GM21619 (cell line): ENCODE data around the gene POMP.
"Not testable (repeated sequence)": the region's sequence is repeated elsewhere in the genome, so short reads cannot be mapped to it uniquely, and the experiment has no call there.

Experiments used
- ATAC-seq: cut with Tn5 transposase; IDR thresholded peaks from one replicate; pipeline ENCODE4 v1.9.1; 2021; ENCODE audit not compliant: unreplicated experiment

Gene POMP

GRCh38 chr13:28693605-28694491 is 34.9 kb downstream of the POMP start:
- ATAC-seq = not testable (repeated sequence)

- ATAC-seq = no peak
Observed at GRCh38 chr13:28697441-28697840, 38.5 kb downstream of the POMP start.

GRCh38 chr13:28699246-28699645 is 40.3 kb downstream of the POMP start:
- no peak for ATAC-seq

GRCh38 chr13:28704282-28704681 is 45.4 kb downstream of the POMP start:
- ATAC-seq = no peak

- no peak for ATAC-seq
Observed at GRCh38 chr13:28704919-28705318, 46.0 kb downstream of the POMP start.

- no peak for ATAC-seq
Observed at GRCh38 chr13:28705461-28706083, 46.6 kb downstream of the POMP start.

GRCh38 chr13:28707629-28708427 is 48.9 kb downstream of the POMP start:
- ATAC-seq = peak; percentile 99

GRCh38 chr13:28710161-28710560 is 51.2 kb downstream of the POMP start:
- ATAC-seq = no peak

GRCh38 chr13:28714651-28715050 is 55.7 kb downstream of the POMP start:
- no peak for ATAC-seq

- ATAC-seq = no peak
Observed at GRCh38 chr13:28716511-28716910, 57.6 kb downstream of the POMP start.

- no peak for ATAC-seq
Observed at GRCh38 chr13:28717170-28717569, 58.2 kb downstream of the POMP start.

GRCh38 chr13:28718196-28718542 is 59.2 kb downstream of the POMP start:
- no peak for ATAC-seq

- peak; percentile 99 for ATAC-seq
Observed at GRCh38 chr13:28718543-28719226, 59.8 kb downstream of the POMP start, which contains the start of gene SLC46A3. Gene SLC46A3 (minus strand): TSS chr13:28718970. CDS start chr13:28717998, 972 bp downstream.

GRCh38 chr13:28719227-28720055 is 60.5 kb downstream of the POMP start:
- ATAC-seq = no peak

- no peak for ATAC-seq
Observed at GRCh38 chr13:28723806-28724205, 64.9 kb downstream of the POMP start.

GRCh38 chr13:28725046-28725610 is 66.2 kb downstream of the POMP start:
- no peak for ATAC-seq
